GM18907 (cell line): ENCODE measurements around the gene BEST1.
"Not testable (repeated sequence)": the region's sequence is repeated elsewhere in the genome, so short reads cannot be mapped to it uniquely, and the experiment has no call there.

ENCODE experiments used
- ATAC-seq: cut with Tn5 transposase; IDR thresholded peaks from one replicate; pipeline ENCODE4 v1.9.1; 2021; ENCODE audit warnings: mild to moderate bottlenecking, moderate library complexity; ENCODE audit not compliant: unreplicated experiment

Gene BEST1

GRCh38 chr11:61946894-61947293, 3.3 kb upstream of the BEST1 start:
- ATAC-seq = no peak

GRCh38 chr11:61947486-61948210, 2.5 kb upstream of the BEST1 start:
- no peak for ATAC-seq

GRCh38 chr11:61948505-61948904, 1.6 kb upstream of the BEST1 start:
- no peak for ATAC-seq

GRCh38 chr11:61949169-61950034, 749 bp upstream of the BEST1 start:
- ATAC-seq = no peak

- no peak for ATAC-seq
These were observed 1.5 kb downstream of the BEST1 start for GRCh38 chr11:61951484-61952135.

GRCh38 chr11:61952882-61953281, 2.7 kb downstream of the BEST1 start:
- no peak for ATAC-seq

- not testable (repeated sequence) for ATAC-seq
These were observed 3.5 kb downstream of the BEST1 start for GRCh38 chr11:61953632-61954031.

GRCh38 chr11:61954106-61954850, 4.1 kb downstream of the BEST1 start:
- ATAC-seq = no peak

- ATAC-seq = no peak
These were observed 4.8 kb downstream of the BEST1 start for GRCh38 chr11:61954851-61955421.

- no peak for ATAC-seq
These were observed 5.4 kb downstream of the BEST1 start for GRCh38 chr11:61955422-61956135.

GRCh38 chr11:61956191-61957020, 6.3 kb downstream of the BEST1 start:
- no peak for ATAC-seq

GRCh38 chr11:61957021-61957770, 7.0 kb downstream of the BEST1 start:
- no peak for ATAC-seq

GRCh38 chr11:61958590-61958989, 8.4 kb downstream of the BEST1 start:
- ATAC-seq = no peak

- no peak for ATAC-seq
These were observed 9.0 kb downstream of the BEST1 start for GRCh38 chr11:61959114-61959513.

- no peak for ATAC-seq
These were observed 9.5 kb downstream of the BEST1 start for GRCh38 chr11:61959678-61960077.

- no peak for ATAC-seq
These were observed 10.4 kb downstream of the BEST1 start for GRCh38 chr11:61960532-61960931.

GRCh38 chr11:61961570-61962212, 11.5 kb downstream of the BEST1 start:
- no peak for ATAC-seq
